ACHN (cell line): ENCODE data around the gene DAZAP2.
"Not testable (repeated sequence)": the region's sequence is repeated elsewhere in the genome, so short reads cannot be mapped to it uniquely, and the experiment has no call there.

ENCODE experiments used
- DNase-seq: peaks from one replicate; pipeline ENCODE4 v3.0.0-alpha.2; 2015
- in situ Hi-C: cut with HindIII; loops from 2 replicates; pipeline ENCODE4 v1.10.0; 2017; ENCODE audit warnings: low sequenced_read_pairs, low pct_ligation_motif_present, low pct_unique_long_range_greater_than_20kb

The DAZAP2 gene

DNA sequence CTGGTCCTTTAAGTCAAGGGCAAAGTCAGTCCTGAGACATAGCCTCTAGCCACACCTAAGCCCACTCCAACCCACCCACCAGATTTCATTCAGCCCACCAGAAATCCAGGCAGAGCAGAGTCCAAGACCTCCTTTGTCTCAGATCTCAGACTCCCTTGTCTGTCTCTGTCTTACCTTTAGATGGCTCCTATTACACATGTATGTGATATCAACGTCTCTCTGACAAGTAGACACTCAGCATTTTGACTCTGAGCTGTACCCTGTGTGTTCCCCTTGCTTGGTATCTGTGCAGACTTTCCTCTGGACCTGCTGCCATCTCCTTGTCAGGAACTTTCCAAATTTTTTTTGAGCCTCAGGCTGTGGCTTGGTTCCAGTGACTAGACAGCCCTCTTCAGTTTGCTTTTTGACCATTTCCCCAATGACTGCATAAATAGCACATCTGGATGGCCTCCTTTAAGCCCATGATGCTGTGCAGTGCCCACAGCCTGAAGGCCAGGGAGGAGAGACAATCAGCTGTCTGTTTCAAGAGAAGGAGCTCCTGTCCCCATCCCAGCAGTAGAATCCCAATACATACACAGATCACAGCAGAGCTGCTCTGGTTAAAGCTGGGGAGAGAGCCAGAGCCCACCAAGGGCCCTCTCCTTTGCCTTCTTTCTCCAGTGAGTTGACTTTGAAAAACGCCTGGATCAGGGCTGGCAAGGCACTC lies 27.8 kb upstream of the DAZAP2 start:
- in situ Hi-C loops = no loop called here
- DNase-seq = no peak

DNA sequence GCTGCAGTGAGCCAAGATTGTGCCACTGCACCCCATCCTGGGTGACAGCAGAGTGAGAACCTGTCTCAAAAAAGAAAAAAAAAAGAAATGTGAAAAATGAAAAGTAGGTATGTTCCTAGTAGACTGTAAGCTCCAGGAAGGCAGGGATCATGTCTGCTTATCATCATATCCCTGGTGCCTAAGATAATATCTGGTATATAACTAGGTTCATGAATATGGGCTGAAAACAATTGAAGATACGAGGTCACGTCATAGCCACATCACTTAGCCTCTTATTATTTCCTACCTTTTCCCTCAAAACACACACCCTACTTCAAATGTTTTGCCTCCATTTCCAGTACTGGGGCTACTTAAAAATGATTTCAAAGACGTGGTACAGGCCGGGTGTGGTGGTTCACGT lies 23.7 kb upstream of the DAZAP2 start:
- in situ Hi-C loops = no loop called here
- no peak for DNase-seq

DNA sequence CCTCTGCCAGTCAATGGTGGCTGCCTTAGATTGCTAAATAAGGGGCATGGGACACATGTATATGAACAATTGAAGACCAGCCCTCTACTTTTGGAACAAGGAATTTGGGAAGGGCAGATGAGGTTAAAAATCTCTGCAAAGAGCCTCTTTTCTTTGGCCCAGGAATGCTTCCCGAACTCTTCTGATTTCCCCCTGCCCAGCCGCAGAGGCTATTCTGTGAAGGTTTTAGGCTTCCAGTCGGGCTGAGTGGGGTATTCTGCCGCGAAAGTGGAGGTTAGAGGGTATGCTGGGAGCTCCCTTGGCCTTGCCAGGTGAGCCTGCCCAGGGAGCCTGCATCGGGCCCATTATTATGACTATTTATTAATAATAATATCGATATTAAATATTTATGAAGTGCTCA lies 22.0 kb upstream of the DAZAP2 start:
- in situ Hi-C loops = no loop called here

DNA sequence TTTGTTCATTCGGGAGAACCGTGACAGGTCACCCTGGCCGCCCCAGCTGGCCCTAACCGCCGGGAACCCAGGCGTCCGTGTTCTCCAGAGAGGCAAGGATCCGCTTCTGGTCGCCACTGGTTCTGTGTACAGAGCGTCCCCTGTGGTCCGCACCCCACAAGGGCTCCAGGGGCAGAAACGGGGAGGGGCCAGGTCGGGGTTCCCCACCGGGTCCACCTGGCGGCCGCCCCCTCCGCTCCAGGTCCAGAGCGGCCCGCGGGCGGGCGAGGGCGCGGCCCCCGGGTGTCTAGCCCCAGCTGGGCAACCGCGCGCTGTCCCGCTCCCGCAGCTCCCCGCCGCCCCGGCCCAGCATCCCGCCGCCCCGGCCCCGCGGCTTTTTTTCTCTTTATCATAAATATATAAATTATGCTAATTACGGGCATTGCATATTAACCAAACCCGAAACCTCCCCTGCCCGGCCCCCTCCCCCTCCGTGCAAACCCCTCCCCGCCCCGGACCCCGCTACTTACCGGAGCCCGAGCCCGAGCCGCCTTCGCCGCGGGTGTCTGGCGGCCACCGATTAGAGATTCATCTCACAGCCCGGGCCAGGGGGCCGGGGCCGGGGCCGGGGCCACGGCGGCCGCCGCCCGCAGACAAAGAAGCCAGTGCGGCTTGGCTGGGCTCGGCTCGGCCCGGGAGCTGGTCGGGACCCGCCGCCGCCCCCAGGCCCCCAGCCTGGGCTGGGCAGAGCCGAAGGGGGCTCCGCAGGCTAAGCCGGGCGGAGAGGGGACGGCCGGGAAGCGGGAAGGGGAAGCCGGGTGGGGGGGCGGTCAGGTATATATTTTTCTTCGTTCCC lies 21.3 kb upstream of the DAZAP2 start:
- in situ Hi-C loops = no loop called here
- DNase-seq = peak; percentile 66

More for the DNA sequence above, 22.0 kb upstream of the DAZAP2 start:
- DNase-seq = no peak

DNA sequence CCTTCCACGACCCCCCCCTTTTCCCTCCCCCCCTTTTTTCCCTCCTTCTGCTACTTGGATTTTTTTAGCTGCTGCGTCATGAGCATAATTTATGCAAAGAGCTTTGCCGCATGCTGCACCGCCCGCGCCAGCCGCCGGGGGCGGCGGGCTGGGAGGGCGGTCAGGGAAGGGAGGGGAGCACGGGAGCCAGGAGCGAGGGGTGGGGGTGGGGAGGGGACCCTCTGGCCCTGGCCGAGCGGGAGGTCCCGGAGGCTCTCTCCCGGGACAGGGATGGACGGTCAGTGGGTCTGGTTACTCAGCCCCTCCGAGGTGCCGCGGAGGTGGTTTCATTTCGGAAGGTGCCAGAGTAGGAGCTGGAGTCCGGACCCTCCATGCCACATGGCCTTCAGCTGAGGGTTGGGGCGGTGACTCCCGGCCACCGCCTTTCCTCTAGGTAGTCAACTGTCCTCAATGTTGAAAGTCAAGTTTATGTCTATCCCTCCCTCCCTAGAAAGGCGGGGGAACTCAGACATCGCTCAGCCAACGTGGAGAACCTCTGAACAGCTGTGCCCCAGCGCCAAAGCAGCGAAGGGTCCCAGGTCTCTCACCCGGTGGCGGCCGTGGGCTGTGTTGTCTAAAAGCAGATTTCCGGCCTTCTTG lies 20.5 kb upstream of the DAZAP2 start, which contains the start of gene POU6F1:
TSS of gene POU6F1 (minus strand) at position 95 of the 639 bp plus-strand sequence. CDS start 11,226 bp downstream, outside the sequence.
- in situ Hi-C loops = no loop called here
- peak; percentile 94 for DNase-seq

DNA sequence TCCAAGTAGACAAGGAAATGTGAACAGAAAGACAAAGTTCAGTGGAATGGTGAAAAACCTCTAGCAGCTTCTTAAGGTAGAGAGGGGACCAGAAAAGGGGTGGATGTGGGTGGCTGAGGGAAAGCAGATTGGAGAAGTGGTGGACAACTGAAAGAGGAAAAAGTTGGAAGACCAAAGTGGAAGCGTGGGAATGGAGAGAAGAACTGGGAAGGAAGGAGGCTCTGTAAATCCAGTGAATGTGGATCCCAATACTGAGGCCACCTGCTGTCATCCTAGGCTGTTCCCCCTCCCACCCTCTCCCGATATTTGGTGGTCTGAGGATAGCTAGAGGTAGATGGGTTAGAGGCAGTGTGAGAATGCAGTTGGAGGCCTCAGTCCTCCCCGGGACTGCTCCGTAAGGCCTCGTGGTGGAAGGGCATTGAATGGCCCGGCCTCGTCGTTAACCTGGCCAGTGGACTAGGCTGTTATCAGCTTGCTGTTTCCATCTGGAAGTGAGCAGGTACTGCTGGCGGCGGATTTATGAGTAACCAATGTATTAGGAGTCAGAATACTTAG lies 19.9 kb upstream of the DAZAP2 start:
- peak; percentile 61 for DNase-seq
- in situ Hi-C loops = no loop called here

DNA sequence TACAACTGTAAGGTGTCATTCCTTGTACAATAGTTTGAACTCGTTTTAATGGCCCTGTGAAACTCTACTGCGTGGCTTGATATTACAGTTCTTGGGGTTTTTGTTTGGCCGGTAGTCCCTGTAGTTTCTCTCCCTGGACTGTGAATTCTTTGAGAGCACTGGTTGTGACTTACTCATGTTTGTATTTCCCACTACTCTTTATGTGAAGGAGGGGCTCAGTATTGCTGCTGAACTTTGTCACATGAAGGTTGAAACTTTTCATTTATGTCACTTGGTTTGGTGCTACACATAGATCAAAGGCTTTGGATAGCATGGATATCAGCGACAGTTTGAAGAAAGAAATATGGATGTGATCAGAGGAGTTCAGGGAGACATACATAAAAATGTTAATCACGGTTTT lies 19.3 kb upstream of the DAZAP2 start:
- in situ Hi-C loops = no loop called here
- peak; percentile 25 for DNase-seq

DNA sequence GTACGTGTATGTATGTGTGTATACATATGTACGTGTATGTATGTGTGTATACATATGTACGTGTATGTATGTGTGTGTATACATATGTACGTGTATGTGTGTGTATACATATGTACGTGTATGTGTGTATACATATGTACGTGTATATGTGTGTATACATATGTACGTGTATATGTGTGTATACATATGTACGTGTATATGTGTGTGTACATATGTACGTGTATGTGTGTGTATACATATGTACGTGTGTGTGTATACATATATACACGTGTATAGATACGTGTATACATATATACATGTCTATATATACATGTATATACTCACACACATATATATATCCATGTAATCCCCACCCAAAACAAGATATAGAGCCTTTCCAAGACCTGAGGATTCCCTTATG lies 18.8 kb upstream of the DAZAP2 start:
- in situ Hi-C loops, DNase-seq: not testable (repeated sequence)

DNA sequence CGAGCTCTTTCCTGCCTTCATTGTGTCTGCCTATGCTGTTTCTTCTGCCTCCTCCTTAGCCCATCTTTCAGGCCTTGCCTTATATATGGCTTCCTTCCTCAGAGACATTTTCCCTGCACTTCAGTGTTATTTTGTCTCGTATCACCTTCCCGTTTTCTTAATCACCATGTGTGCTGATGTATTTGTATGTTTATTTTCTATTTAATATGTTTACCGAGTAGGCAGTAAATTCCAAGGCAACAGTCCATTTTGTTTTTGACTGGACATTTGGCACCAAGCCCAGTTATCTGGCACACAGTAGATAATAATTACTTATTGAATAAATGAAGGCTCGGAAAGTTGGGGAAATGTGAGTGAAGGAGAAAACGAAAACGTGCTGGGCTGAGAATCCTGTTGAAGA lies 16.2 kb upstream of the DAZAP2 start:
- in situ Hi-C loops = no loop called here
- no peak for DNase-seq

DNA sequence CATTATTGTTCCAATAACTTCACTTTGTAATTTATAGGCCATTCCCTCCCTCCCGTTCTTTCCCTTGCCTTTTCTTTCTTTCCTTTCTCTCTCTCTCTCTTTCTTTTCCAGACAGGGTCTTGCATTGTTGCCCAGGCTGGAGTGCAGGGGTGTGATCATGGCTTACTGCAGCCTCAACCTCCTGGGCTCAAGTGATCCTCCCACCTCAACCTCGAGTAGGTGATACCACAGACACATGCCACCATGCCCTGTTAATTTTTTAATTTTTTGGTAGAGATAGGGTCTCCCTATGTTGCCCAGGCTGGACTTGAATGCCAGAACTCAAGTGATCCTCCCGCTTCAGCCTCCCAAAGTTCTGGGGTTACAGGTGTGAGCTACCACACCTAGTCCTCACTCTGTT lies 14.0 kb upstream of the DAZAP2 start:
- in situ Hi-C loops = no loop called here
- DNase-seq = no peak

DNA sequence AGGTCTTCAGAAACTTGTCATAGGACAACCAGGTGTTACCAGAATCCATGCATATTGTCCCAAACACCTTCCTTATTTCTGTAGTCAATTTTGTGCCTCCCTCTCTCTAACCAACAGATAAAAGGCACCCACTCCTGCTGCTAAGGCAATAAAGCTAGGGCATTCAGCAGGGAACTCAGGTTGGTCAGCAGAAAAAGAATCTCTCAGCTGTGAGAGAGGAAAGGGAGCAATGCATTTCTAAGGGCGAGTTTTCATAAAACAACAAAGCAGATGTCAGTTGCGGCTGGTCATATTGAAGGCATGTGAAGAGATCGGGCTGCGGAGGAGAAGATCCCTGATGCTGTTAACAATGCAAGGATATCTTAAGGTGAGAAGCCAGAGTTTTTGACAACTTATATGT lies 13.4 kb upstream of the DAZAP2 start:
- DNase-seq = no peak
- in situ Hi-C loops = no loop called here

DNA sequence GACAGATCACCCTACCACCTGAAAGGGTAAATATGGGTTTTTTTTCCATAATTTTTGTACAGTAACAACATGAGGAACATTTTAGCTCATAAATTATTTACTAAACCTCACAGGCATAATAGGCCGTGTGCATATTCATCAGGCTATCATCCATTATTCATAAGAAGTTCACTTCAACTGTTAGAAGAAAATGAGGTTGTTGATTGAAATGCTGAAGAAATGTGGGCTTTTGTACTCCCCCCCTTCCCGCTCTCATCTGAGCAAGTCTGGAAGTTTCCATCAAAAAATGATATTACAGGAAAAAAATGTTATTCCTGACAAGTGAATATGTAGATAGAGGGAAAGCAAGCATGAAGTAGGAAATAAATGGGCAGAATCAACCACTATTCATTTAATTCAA lies 12.9 kb upstream of the DAZAP2 start:
- no peak for DNase-seq
- in situ Hi-C loops = no loop called here

DNA sequence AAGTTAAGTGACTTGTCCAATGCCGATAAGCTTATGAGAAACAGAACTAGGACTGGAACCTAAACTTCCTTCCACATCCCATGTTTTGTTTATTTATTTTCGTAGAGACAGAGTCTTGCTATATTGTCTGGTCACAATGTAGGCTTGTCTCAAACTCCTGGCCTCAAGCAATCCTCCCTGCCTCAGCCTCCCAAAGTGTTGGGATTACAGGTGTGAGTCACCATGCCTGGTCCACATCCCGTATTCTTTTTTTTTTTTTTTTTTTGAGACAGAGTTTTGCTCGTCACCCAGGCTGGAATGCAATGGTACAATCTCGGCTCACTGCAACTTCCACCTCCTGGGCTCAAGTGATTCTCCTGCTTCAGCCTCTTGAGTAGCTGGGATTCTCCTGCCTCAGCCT lies 11.5 kb upstream of the DAZAP2 start:
- in situ Hi-C loops, DNase-seq: not testable (repeated sequence)

DNA sequence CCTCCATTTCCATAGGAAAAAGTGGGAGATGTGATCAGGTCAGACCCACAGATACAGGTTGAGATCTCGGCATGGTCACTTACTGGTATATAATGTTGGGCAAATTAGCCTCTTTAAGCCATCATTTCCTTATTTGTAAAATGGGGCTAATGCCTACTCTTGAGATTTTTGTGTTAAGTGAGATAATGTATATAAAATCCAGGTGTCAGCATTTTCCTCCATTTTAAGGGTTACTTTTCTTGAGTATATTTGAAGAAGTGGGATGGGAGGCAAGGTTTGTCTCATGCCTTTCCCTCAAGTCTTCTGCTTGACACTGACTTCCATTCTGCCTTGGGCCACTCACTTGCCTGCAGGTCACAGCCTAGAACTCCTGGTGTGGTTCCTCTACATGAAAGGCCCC lies 10.7 kb upstream of the DAZAP2 start:
- no peak for DNase-seq
- in situ Hi-C loops = no loop called here

DNA sequence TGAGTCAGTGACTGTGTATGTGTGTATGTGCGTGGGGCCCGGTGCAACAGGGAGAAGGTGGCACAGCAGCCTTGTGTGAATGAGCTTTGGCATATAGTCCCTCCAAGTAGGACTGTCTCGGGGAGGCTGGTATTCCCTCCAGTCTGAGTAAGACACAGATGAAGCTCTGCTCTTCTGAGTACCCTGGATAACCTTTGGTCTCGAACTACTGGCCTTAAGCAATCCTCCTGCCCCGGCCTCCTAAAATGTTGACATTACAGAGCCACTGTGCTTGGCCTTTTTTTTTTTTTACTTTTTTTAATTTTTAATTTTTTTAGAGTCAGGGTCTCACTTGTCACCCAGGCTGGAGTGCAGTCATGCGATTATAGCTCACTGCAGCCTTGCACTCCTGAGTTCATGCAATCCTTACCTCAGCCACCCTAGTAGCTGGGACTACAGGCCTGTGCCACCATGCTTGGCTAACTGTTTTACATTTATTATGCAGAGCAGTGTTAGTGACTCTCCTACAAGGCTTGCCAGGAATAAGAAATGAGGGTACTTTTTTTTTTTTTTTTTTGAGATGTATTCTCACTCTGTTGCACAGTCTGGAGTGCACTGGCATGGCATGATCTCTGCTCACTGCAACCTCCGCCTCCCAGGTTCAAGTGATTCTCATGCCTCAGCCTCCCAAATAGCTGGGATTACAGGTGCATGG lies 9.4 kb upstream of the DAZAP2 start:
- in situ Hi-C loops = no loop called here
- no peak for DNase-seq

DNA sequence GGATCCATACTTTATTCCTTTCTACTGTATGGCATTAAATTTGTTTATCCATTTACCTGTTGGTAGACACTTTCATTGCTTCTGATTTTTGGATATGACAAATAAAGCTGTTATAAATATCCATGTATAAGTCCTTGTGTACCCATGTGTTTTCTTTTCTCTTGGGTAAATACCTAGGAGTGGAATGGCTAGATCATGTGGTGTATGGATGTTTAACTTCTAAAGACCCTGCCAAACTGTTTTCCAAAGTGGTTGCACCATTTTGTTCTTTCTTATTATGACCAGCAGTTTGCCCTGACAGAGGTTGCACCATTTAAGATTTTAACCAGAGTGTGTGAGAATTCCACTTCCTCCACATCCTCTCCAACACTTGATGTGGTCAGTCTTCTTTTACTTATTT lies 6.0 kb upstream of the DAZAP2 start:
- in situ Hi-C loops = no loop called here
- DNase-seq = no peak

DNA sequence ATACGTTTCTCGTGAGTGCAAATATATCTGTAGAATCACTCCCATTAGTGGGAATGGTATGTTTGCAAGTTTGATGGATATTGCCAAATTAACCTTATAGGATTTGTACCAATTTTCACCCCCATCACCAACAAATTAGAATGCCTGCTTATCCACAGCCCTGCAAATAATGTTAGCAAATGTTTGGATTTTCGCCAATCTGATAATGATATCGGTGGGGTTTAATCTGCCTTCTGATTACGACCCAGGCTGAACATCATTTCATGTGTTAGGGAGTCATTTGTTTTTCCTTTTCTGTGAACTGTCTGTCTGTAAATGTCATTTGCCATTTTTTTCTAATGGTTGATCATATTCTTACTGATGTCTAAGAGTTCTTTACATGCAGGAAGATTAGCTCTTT lies 4.1 kb upstream of the DAZAP2 start:
- in situ Hi-C loops = no loop called here
- no peak for DNase-seq

DNA sequence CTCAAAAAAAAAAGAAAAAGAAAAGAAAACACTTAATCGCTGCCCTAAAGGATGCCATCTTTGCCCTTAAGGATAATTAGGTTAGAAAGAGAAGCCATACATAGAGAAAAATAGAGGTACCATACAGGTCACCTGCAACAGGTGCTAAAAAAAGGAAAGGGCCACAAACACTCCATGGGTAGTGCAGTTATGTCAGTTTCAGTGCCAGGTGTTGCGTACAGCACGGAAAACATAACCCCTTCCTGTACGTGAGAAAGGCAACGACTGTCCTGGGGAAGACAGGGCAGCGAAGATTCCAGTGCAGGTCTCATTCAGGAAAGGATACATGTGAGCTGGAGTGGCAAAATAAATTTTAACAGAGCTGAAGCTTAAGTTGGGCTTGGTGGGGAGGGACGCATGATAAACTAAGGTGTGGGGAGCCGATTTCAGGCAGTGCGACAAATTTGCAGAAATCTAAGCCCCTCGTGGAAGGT lies 553 bp upstream of the DAZAP2 start:
- DNase-seq = no peak
- in situ Hi-C loops = no loop called here

DNA sequence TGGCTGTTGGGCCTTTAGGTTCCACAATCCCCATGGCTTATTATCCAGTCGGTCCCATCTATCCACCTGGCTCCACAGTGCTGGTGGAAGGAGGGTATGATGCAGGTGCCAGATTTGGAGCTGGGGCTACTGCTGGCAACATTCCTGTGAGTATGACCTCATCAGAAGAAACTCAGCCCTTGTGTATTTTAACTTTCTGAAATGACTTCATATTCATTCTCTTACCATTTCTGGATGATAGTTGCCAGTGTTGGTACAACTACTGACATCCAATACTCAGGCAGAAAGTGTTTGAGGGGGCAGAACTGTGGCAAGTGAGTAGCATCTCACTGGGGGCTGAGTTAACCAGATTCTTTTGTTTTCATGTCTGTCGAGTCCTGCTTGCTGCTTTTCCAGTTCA lies 2.3 kb downstream of the DAZAP2 start:
- peak; percentile 56 for DNase-seq
- in situ Hi-C loops = no loop called here
